Psoas muscle (tissue), 8 donors: ENCODE data around the gene THAP7. TPM values are rescaled to one million over a fixed set of nuclear protein-coding genes. Genes with fewer than 3 reads are reported as not detected.
"Not testable (repeated sequence)": the region's sequence is repeated elsewhere in the genome, so short reads cannot be mapped to it uniquely, and the experiment has no call there.

ENCODE experiments used
- ATAC-seq, 4 donors: fragments of 200-7000 bp; cut with Tn5 transposase; one replicate each; pipeline ENCODE4 v1.9.1; 2020; ENCODE audit warnings: moderate library complexity in 3 of 4, mild to moderate bottlenecking in 2 of 4
- DNase-seq, 2 donors: peaks; one replicate each; pipeline ENCODE4 v3.0.0-alpha.2; 2020
- H3K27ac ChIP-seq: fragments of 200-600 bp; one replicate; pipeline ENCODE4 v1.8.0; 2022
- H3K27me3 ChIP-seq, 3 donors: fragments of 200-600 bp in 1 of 3; one replicate each; pipeline versions ENCODE4 v1.6.1 to v1.8.0; 2013 to 2022; ENCODE audit warnings: low read length in 2 of 3, mild to moderate bottlenecking in 2 of 3, moderate library complexity in 1 of 3; ENCODE audit not compliant: insufficient read depth in 3 of 3
- H3K36me3 ChIP-seq, 2 donors: fragments of 200-600 bp in 1 of 2; one replicate each; pipeline versions ENCODE4 v1.6.1 to v1.8.0; 2013 to 2022; ENCODE audit warnings: low read depth in 1 of 2, mild to moderate bottlenecking in 1 of 2, moderate library complexity in 1 of 2; ENCODE audit not compliant: insufficient read depth in 1 of 2
- H3K4me1 ChIP-seq: fragments of 200-600 bp; one replicate; pipeline ENCODE4 v1.8.0; 2022
- H3K4me3 ChIP-seq: fragments of 200-600 bp; one replicate; pipeline ENCODE4 v1.8.0; 2022; ENCODE audit warnings: mild to moderate bottlenecking
- H3K9me3 ChIP-seq: fragments of 200-600 bp; one replicate; pipeline ENCODE4 v1.8.0; 2022
- CTCF ChIP-seq: fragments of 200-600 bp; IDR thresholded peaks from one replicate; pipeline ENCODE4 v1.8.0; 2022; ENCODE audit warnings: antibody characterized with exemption
- WGBS, 3 donors: extraction: QIAGEN DNeasy Blood & Tissue Kit; methylation state at CpG; one replicate each; pipeline versions ENCODE4 v1.1.6 to v1.1.7; 2013; 5-methylcytosine and 5-hydroxymethylcytosine counted together
- intact Hi-C, 2 donors: fragments of 100-400 bp; cut with DNase I; formaldehyde crosslinking; loops; one replicate each; pipeline versions ENCODE4 v1.11.0 to v1.14.2; 2022
- long read RNA-seq, 2 donors: library from polyadenylated mRNA; unstranded; transcript quantifications; one replicate each; pipeline ENCODE4 v2.0.0, GENCODE V29; 2021
- polyA plus RNA-seq, 3 donors: library from polyadenylated mRNA; stranded (reverse); fragments of 200-250 nt; gene quantifications; one replicate each; pipeline ENCODE4 v1.2.3, GENCODE V29; 2013
- total RNA-seq, 4 donors: library from RNA; stranded (reverse); fragmentation: NEBNext Ultra II Directional in 2 of 4; extraction: Animal tissue kit (Norgen Biotek cat#: 25700) in 2 of 4; gene quantifications; one replicate each; pipeline versions ENCODE4 v1.2.1 to v1.2.4, GENCODE V29; 2021 to 2023
- donor health status: healthy with polysubstance abuse.
- donor health status: DM: no; HTN: no; CAD: no; lungs with moderate emphysema.
- donor health status: Bipolar disorder and iron deficiency.
- donor health status: healthy.
- donor health status: DM: yes; HTN: yes; CAD: no.
- donor health status: DM: no; HTN: no; CAD: no.
- donor health status: DM: no; HTN: no; CAD: no.
- donor health status: DM: yes; HTN: yes; CAD: no.

THAP7 gene, protein sequence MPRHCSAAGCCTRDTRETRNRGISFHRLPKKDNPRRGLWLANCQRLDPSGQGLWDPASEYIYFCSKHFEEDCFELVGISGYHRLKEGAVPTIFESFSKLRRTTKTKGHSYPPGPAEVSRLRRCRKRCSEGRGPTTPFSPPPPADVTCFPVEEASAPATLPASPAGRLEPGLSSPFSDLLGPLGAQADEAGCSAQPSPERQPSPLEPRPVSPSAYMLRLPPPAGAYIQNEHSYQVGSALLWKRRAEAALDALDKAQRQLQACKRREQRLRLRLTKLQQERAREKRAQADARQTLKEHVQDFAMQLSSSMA
- 10 to 100 TPM; 25.2 to 39.2 (median 28.6) TPM for total RNA-seq
- polyA plus RNA-seq, result 10 to 100 TPM; 48.9 to 67.5 (median 52.0) TPM
- long read RNA-seq, donor 1, transcript THAP7-202 (5 exons, 1,144 nt), result major isoform, 8 of 22 reads
- long read RNA-seq, donor 1, transcript THAP7-201 (4 exons, 1,213 nt), result minor isoform, 7 of 22 reads
- long read RNA-seq, donor 1, partial matches to known transcripts, result 0 of 22 reads
- long read RNA-seq, donor 1, other reads (novel, unspliced or antisense), result 3 of 22 reads
- long read RNA-seq, donor 2, transcript THAP7-201 (4 exons, 1,213 nt), result minor isoform, 6 of 60 reads
- long read RNA-seq, donor 2, transcript THAP7-204 (2 exons, 1,809 nt), result minor isoform, 13 of 60 reads
- long read RNA-seq, donor 2, transcript THAP7-202 (5 exons, 1,144 nt), result major isoform, 27 of 60 reads
- long read RNA-seq, donor 2, transcript THAP7-208 (3 exons, 1,957 nt), result minor isoform, 8 of 60 reads
- long read RNA-seq, donor 2, partial matches to known transcripts, result 1 of 60 reads
- long read RNA-seq, donor 2, other reads (novel, unspliced or antisense), result 3 of 60 reads

- Histone ChIP-seq H3K36me3 (peaks cover 0 to 39% of the 10 kb centered on the region in 2 donors), H3K4me1 (peaks cover 27% of the 10 kb centered on the region), H3K27me3 (no peaks in the 10 kb centered on the region), H3K27ac (peak within 1 kb of the TSS; percentile 92), H3K4me3 (peak within 1 kb of the TSS; percentile 73), H3K9me3 (no peaks in the 10 kb centered on the region)
- 0% methylated on average over 68 to 83 of the region's 83 CpGs for WGBS, 3 donors
- ATAC-seq (peak; percentile 94 to 97 (median 95)), DNase-seq (peak; percentile 99)
- intact Hi-C loops, result no loop called here
- TF ChIP-seq CTCF, result no peak
Observed at GRCh38 chr22:21001601-21002325, at the start of gene THAP7. Gene THAP7, minus strand, starts transcription at chr22:21002118. Its CDS starts 207 bp downstream, at chr22:21001911.

DNA sequence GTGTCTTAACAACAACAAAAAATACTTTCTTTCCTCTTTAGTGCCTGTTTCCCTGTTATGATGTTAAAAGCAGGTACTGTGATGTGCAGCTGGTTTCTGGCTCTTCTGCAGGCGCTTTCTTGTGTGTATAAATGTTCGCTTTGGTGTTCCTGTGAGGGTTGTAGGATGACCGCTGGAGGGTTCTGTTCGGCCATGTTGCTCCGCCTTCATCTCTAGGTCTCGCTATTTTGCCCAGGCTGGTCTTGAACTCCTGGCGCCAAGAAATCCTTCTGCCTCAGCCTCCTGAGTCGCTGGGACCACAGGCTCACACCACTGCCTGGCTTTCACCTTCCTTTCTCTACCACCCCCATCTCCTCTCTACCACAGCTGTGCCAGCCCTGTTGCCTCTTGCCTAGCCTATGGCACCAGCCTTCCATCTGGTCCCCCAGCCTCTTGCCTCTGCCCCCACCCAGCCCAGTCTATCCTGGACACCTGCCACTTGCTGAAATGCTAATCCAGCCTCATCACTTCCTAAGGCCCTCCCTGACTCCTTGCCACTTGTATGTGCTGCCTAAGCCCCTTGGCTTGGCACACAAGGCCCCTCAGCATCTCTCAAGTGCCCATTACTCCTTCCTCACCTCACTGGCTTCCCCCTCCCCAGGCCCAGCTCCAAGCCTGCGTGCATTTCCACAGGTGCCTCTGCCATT is 49.4 kb upstream of the THAP7 start:
- H3K9me3 ChIP-seq, result no peaks in the 10 kb centered on the region
- no peaks in the 10 kb centered on the region for H3K36me3 ChIP-seq
- TF ChIP-seq CTCF, result no peak
- intact Hi-C loops, result loop anchor here in 1 of 2 donors (5.0 kb wide), 1 partner anchor 39 kb away; no protein-coding TSS in a partner anchor
- H3K4me1 ChIP-seq, result no peaks in the 10 kb centered on the region
- H3K4me3 ChIP-seq, result no peak overlapping the region
- 79 to 90% (median 84%) methylated on average over 9 of the region's 9 CpGs for WGBS, 3 donors
- ATAC-seq, result no peak
- no peak overlapping the region for H3K27ac ChIP-seq
- no peak for DNase-seq
- H3K27me3 ChIP-seq, result no peaks in the 10 kb centered on the region

DNA sequence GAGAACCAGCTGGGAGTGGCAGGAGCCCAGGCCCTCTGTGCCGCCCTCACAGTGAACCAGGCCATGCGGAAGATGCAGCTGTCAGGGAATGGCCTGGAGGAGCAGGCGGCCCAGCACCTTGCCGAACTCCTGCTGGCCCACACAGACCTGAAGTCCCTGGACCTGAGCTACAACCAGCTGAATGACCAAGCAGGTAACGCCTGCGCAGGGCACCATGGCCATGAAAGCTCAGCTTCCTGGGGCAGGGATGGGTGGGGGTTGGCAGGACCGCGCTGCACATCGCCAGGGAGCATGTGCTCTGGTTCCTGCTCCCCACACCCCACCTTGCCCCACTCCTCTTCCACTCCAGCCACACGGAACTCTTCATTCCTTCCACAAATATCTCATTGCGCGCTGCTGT is 47.0 kb upstream of the THAP7 start:
- intact Hi-C loops, H3K27ac ChIP-seq, H3K9me3 ChIP-seq, H3K36me3 ChIP-seq, DNase-seq, H3K27me3 ChIP-seq, H3K4me3 ChIP-seq, ATAC-seq: not testable (repeated sequence)
- peaks cover 12% of the 10 kb centered on the region for H3K4me1 ChIP-seq
- WGBS, 3 donors, result 93 to 95% (median 95%) methylated on average over 2 to 7 of the region's 12 CpGs

DNA sequence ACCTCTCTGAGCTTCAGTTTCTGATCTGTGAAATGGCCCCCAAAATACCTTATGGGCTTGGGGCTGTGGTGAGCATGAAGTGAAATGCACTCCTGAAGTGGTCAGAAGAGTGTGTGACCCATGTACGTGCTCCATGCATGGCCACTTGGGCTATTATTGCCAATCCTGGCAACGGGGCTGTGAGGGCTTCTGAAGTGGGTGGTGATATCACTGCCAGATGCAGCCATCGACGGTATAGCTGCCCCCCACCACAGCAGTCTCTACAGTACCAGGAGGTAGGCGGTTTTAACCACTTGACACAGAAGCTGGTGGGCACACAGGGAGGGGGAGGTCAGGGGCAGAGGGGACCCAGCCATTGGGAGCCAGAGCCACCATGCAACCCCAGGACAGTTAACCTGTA is 46.5 kb upstream of the THAP7 start:
- intact Hi-C loops, result not testable (repeated sequence)

GRCh38 chr22:21047730-21048129 is 45.8 kb upstream of the THAP7 start:
- Histone ChIP-seq H3K36me3 (no peaks in the 10 kb centered on the region), H3K27ac (no peak overlapping the region), H3K4me1 (peaks cover 12% of the 10 kb centered on the region), H3K27me3 (no peaks in the 10 kb centered on the region), H3K4me3 (no peak overlapping the region), H3K9me3 (no peaks in the 10 kb centered on the region)
- intact Hi-C loops, result no loop called here
- ATAC-seq (no peak), DNase-seq (no peak)
- no peak for TF ChIP-seq CTCF
- WGBS, 3 donors, result 74 to 79% (median 76%) methylated on average over 7 of the region's 7 CpGs

More for the DNA sequence above, 46.5 kb upstream of the THAP7 start:
- not testable (repeated sequence) for H3K27me3 ChIP-seq, H3K27ac ChIP-seq, DNase-seq, ATAC-seq, H3K4me3 ChIP-seq, H3K9me3 ChIP-seq, H3K36me3 ChIP-seq
- WGBS, 3 donors, result 77 to 80% (median 78%) methylated on average over 5 of the region's 5 CpGs
- H3K4me1 ChIP-seq, result peaks cover 12% of the 10 kb centered on the region
